Psoas muscle (tissue), 8 donors: ENCODE results near the gene WNT8A. TPM values are rescaled to one million over a fixed set of nuclear protein-coding genes. Genes with fewer than 3 reads are reported as not detected.

Source experiments
- ATAC-seq, 4 donors: fragments of 200-7000 bp; cut with Tn5 transposase; one replicate each; pipeline ENCODE4 v1.9.1; 2020; ENCODE audit warnings: moderate library complexity in 3 of 4, mild to moderate bottlenecking in 2 of 4
- DNase-seq, 2 donors: peaks; one replicate each; pipeline ENCODE4 v3.0.0-alpha.2; 2020
- H3K27ac ChIP-seq: fragments of 200-600 bp; one replicate; pipeline ENCODE4 v1.8.0; 2022
- H3K27me3 ChIP-seq, 3 donors: fragments of 200-600 bp in 1 of 3; one replicate each; pipeline versions ENCODE4 v1.6.1 to v1.8.0; 2013 to 2022; ENCODE audit warnings: low read length in 2 of 3, mild to moderate bottlenecking in 2 of 3, moderate library complexity in 1 of 3; ENCODE audit not compliant: insufficient read depth in 3 of 3
- H3K36me3 ChIP-seq, 2 donors: fragments of 200-600 bp in 1 of 2; one replicate each; pipeline versions ENCODE4 v1.6.1 to v1.8.0; 2013 to 2022; ENCODE audit warnings: low read depth in 1 of 2, mild to moderate bottlenecking in 1 of 2, moderate library complexity in 1 of 2; ENCODE audit not compliant: insufficient read depth in 1 of 2
- H3K4me1 ChIP-seq: fragments of 200-600 bp; one replicate; pipeline ENCODE4 v1.8.0; 2022
- H3K4me3 ChIP-seq: fragments of 200-600 bp; one replicate; pipeline ENCODE4 v1.8.0; 2022; ENCODE audit warnings: mild to moderate bottlenecking
- H3K9me3 ChIP-seq: fragments of 200-600 bp; one replicate; pipeline ENCODE4 v1.8.0; 2022
- CTCF ChIP-seq: fragments of 200-600 bp; IDR thresholded peaks from one replicate; pipeline ENCODE4 v1.8.0; 2022; ENCODE audit warnings: antibody characterized with exemption
- WGBS, 3 donors: extraction: QIAGEN DNeasy Blood & Tissue Kit; methylation state at CpG; one replicate each; pipeline versions ENCODE4 v1.1.6 to v1.1.7; 2013; 5-methylcytosine and 5-hydroxymethylcytosine counted together
- intact Hi-C, 2 donors: fragments of 100-400 bp; cut with DNase I; formaldehyde crosslinking; loops; one replicate each; pipeline versions ENCODE4 v1.11.0 to v1.14.2; 2022
- long read RNA-seq, 2 donors: library from polyadenylated mRNA; unstranded; transcript quantifications; one replicate each; pipeline ENCODE4 v2.0.0, GENCODE V29; 2021
- polyA plus RNA-seq, 3 donors: library from polyadenylated mRNA; stranded (reverse); fragments of 200-250 nt; gene quantifications; one replicate each; pipeline ENCODE4 v1.2.3, GENCODE V29; 2013
- total RNA-seq, 4 donors: library from RNA; stranded (reverse); fragmentation: NEBNext Ultra II Directional in 2 of 4; extraction: Animal tissue kit (Norgen Biotek cat#: 25700) in 2 of 4; gene quantifications; one replicate each; pipeline versions ENCODE4 v1.2.1 to v1.2.4, GENCODE V29; 2021 to 2023
- donor health status: healthy with polysubstance abuse.
- donor health status: DM: no; HTN: no; CAD: no; lungs with moderate emphysema.
- donor health status: Bipolar disorder and iron deficiency.
- donor health status: healthy.
- donor health status: DM: yes; HTN: yes; CAD: no.
- donor health status: DM: no; HTN: no; CAD: no.
- donor health status: DM: no; HTN: no; CAD: no.
- donor health status: DM: yes; HTN: yes; CAD: no.

Gene WNT8A
- total RNA-seq (not detected), polyA plus RNA-seq (not detected)
- long read RNA-seq, donor 1, result 0 reads
- long read RNA-seq, donor 2, result 0 reads

GRCh38 chr5:138083702-138084101, at the start of gene WNT8A:
Gene WNT8A (plus strand): TSS chr5:138084033. CDS start chr5:138084128, 95 bp downstream.
- Histone ChIP-seq H3K27me3 (no peaks in the 10 kb centered on the region), H3K9me3 (no peaks in the 10 kb centered on the region), H3K4me1 (no peaks in the 10 kb centered on the region), H3K36me3 (no peaks in the 10 kb centered on the region), H3K4me3 (no peak within 1 kb of the TSS), H3K27ac (no peak within 1 kb of the TSS)
- ATAC-seq, result no peak
- 70 to 84% (median 81%) methylated on average over 5 of the region's 5 CpGs for WGBS, 3 donors
- no peak for DNase-seq
- TF ChIP-seq CTCF, result no peak
- intact Hi-C loops, result no loop called here

- peak; percentile 86 for TF ChIP-seq CTCF
- ATAC-seq, result peak; percentile 38 to 75 (median 64)
- Histone ChIP-seq H3K4me1 (peaks cover 21% of the 10 kb centered on the region), H3K27ac (no peak overlapping the region), H3K9me3 (no peaks in the 10 kb centered on the region), H3K4me3 (no peak overlapping the region), H3K36me3 (no peaks in the 10 kb centered on the region), H3K27me3 (no peaks in the 10 kb centered on the region)
- intact Hi-C loops, result loop anchor here (2.0 to 5.0 kb wide), 3 partner anchors 33 to 97 kb away; no protein-coding TSS in a partner anchor
- 32 to 34% (median 32%) methylated on average over 11 of the region's 11 CpGs for WGBS, 3 donors
- DNase-seq, result peak; percentile 41 to 57
Observed at GRCh38 chr5:138035605-138036537, 48.0 kb upstream of the WNT8A start.

GRCh38 chr5:138037271-138037670, 46.6 kb upstream of the WNT8A start:
- no peak for TF ChIP-seq CTCF
- Histone ChIP-seq H3K27me3 (no peaks in the 10 kb centered on the region), H3K36me3 (no peaks in the 10 kb centered on the region), H3K27ac (no peak overlapping the region), H3K4me1 (peaks cover 10% of the 10 kb centered on the region), H3K9me3 (no peaks in the 10 kb centered on the region), H3K4me3 (no peak overlapping the region)
- no peak for ATAC-seq
- intact Hi-C loops, result loop anchor here (2.0 to 5.0 kb wide), 3 partner anchors 32 to 96 kb away; no protein-coding TSS in a partner anchor
- no peak for DNase-seq

- ATAC-seq, result no peak
- no peak for TF ChIP-seq CTCF
- 86 to 97% (median 89%) methylated on average over 1 of the region's 1 CpG for WGBS, 3 donors
- H3K27me3 ChIP-seq, result no peaks in the 10 kb centered on the region
- intact Hi-C loops, result loop anchor here (2.0 to 5.0 kb wide), 3 partner anchors 31 to 95 kb away; no protein-coding TSS in a partner anchor
- peaks cover 10% of the 10 kb centered on the region for H3K4me1 ChIP-seq
- H3K4me3 ChIP-seq, result no peak overlapping the region
- no peak for DNase-seq
- no peaks in the 10 kb centered on the region for H3K9me3 ChIP-seq
- H3K27ac ChIP-seq, result no peak overlapping the region
- H3K36me3 ChIP-seq, result no peaks in the 10 kb centered on the region
Observed at GRCh38 chr5:138037907-138038633, 45.8 kb upstream of the WNT8A start.
